ENCODE results near the gene SRSF12. TPM values are rescaled to one million over a fixed set of nuclear protein-coding genes. Genes with fewer than 3 reads are reported as not detected.

The SRSF12 gene
- total RNA-seq, 1 donor from 2014 or later = 22.2 TPM

- H3K27me3 Mint-ChIP-seq = no peaks in the 10 kb centered on the region
- no peaks in the 10 kb centered on the region for H3K36me3 Mint-ChIP-seq (ENCODE audit: insufficient read depth)
- no peak overlapping the region for H3K27ac Mint-ChIP-seq
- no peak for TF ChIP-seq CTCF (IDR thresholded peaks at IDR 0.05; ENCODE audit: unreplicated experiment)
- H3K9me3 Mint-ChIP-seq (ENCODE audit: low read depth) = no peaks in the 10 kb centered on the region
- no peak overlapping the region for H3K4me3 Mint-ChIP-seq (ENCODE audit: low read depth)
- DNase-seq (ENCODE audit: low spot score, unreplicated experiment) = no peak
- peaks cover 6% of the 10 kb centered on the region for H3K4me1 Mint-ChIP-seq (ENCODE audit: low read depth)
These were observed 2.5 kb upstream of the SRSF12 start for GRCh38 chr6:89120371-89120770.

DNA sequence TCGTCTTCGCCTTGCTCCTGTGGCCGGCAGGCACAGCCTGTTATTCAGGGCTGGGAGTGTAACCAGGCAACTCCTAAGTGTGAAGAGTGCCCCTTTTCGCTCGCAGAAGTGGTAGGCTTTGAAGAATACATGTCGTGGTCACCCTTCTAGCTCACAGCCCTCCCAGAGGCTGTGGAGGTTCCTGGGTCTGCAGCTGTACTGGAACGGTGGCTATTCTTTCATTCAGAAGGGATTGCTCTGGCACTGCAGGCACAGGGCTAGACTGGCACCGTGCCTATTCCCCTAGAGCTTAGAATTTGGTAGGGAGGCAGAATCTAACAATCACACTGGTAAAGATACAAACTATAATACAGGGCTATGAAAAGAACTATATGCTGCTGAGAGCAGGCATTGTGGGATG is 1.1 kb upstream of the SRSF12 start:
- Mint-ChIP-seq H3K27ac (no peak overlapping the region), H3K9me3 (ENCODE audit: low read depth) (no peaks in the 10 kb centered on the region), H3K4me3 (ENCODE audit: low read depth) (peak overlapping the region; percentile 75), H3K4me1 (ENCODE audit: low read depth) (peaks cover 6% of the 10 kb centered on the region), H3K36me3 (ENCODE audit: insufficient read depth) (no peaks in the 10 kb centered on the region), H3K27me3 (no peaks in the 10 kb centered on the region)
- TF ChIP-seq CTCF (IDR thresholded peaks at IDR 0.05; ENCODE audit: unreplicated experiment) = no peak
- no peak for DNase-seq (ENCODE audit: low spot score, unreplicated experiment)

DNA sequence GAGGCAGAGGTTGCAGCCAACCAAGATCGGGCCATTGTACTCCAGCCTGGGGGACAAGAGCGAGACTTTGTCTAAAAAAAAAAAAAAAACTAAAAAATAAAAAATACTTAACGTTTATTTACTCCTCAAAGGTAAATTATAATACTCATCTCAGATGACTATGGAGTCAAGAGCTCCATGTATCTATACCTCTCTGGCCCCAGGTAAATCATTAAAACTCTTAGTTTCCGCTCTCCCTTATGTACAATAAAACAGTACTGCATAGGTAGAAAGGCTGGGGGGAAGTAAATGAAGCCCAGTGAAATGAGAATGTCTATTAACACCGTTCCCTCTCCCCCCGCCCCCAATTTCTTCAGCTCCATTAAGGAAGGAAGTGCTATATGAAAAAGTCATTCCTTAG is 1.2 kb downstream of the SRSF12 start:
- Mint-ChIP-seq H3K36me3 (ENCODE audit: insufficient read depth) (no peaks in the 10 kb centered on the region), H3K4me3 (ENCODE audit: low read depth) (peak overlapping the region; percentile 88), H3K27ac (peak overlapping the region; percentile 95), H3K9me3 (ENCODE audit: low read depth) (no peaks in the 10 kb centered on the region), H3K4me1 (ENCODE audit: low read depth) (peaks cover 6% of the 10 kb centered on the region), H3K27me3 (no peaks in the 10 kb centered on the region)
- no peak for TF ChIP-seq CTCF (IDR thresholded peaks at IDR 0.05; ENCODE audit: unreplicated experiment)
- no peak for DNase-seq (ENCODE audit: low spot score, unreplicated experiment)

DNA sequence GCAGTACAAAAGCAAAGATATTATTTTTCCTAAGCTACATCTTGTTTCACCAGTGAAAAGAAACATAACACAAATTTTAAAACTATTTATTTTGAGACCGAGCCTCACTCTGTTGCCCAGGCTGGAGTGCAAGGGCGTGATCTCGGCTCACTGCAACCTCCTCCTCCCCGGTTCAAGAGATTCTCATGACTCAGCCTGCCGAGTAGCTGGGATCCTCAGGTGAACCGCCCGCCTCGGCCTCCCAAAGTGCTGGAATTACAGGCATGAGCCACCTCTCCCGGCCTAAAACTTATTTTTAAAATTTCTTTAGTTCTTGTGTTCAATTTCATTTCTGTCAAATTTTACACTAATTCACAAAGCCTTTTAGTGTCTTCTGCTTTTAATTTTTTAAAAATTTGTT is 5.9 kb downstream of the SRSF12 start:
- no peaks in the 10 kb centered on the region for H3K9me3 Mint-ChIP-seq (ENCODE audit: low read depth)
- H3K27ac Mint-ChIP-seq = no peak overlapping the region
- H3K36me3 Mint-ChIP-seq (ENCODE audit: insufficient read depth) = peaks cover 4% of the 10 kb centered on the region
- DNase-seq (ENCODE audit: low spot score, unreplicated experiment) = no peak
- peaks cover 2% of the 10 kb centered on the region for H3K4me1 Mint-ChIP-seq (ENCODE audit: low read depth)
- H3K4me3 Mint-ChIP-seq (ENCODE audit: low read depth) = no peak overlapping the region
- no peaks in the 10 kb centered on the region for H3K27me3 Mint-ChIP-seq
- no peak for TF ChIP-seq CTCF (IDR thresholded peaks at IDR 0.05; ENCODE audit: unreplicated experiment)

- H3K4me3 Mint-ChIP-seq (ENCODE audit: low read depth) = no peak overlapping the region
- H3K4me1 Mint-ChIP-seq (ENCODE audit: low read depth) = no peaks in the 10 kb centered on the region
- no peaks in the 10 kb centered on the region for H3K27me3 Mint-ChIP-seq
- H3K27ac Mint-ChIP-seq = no peak overlapping the region
- H3K9me3 Mint-ChIP-seq (ENCODE audit: low read depth) = no peaks in the 10 kb centered on the region
- no peak for DNase-seq (ENCODE audit: low spot score, unreplicated experiment)
- peaks cover 8% of the 10 kb centered on the region for H3K36me3 Mint-ChIP-seq (ENCODE audit: insufficient read depth)
- TF ChIP-seq CTCF (IDR thresholded peaks at IDR 0.05; ENCODE audit: unreplicated experiment) = no peak
These were observed 7.6 kb downstream of the SRSF12 start for GRCh38 chr6:89110284-89110683.

Measured in progenitor cell of endocrine pancreas (in vitro differentiated cells).